Glutamatergic neuron (in vitro differentiated cells): ENCODE results near the gene PBX1. TPM values are rescaled to one million over a fixed set of nuclear protein-coding genes. Genes with fewer than 3 reads are reported as not detected.

Experiments used
- DNase-seq: peaks from one replicate; pipeline ENCODE4 v3.0.0; 2022
- H3K27ac Mint-ChIP-seq: one replicate; pipeline ENCODE4 v1.8.0; 2020; ENCODE audit warnings: mild to moderate bottlenecking, mixed read lengths, inconsistent platforms; ENCODE audit not compliant: unreplicated experiment
- H3K27me3 Mint-ChIP-seq: one replicate; pipeline ENCODE4 v1.8.0; 2020; ENCODE audit warnings: mild to moderate bottlenecking, moderate library complexity, mixed read lengths, inconsistent platforms; ENCODE audit not compliant: unreplicated experiment
- H3K36me3 Mint-ChIP-seq: one replicate; pipeline ENCODE4 v1.8.0; 2020; ENCODE audit warnings: mild to moderate bottlenecking, mixed read lengths, inconsistent platforms; ENCODE audit not compliant: unreplicated experiment
- H3K4me1 Mint-ChIP-seq: one replicate; pipeline ENCODE4 v1.8.0; 2020; ENCODE audit warnings: mild to moderate bottlenecking, low read depth, mixed read lengths, inconsistent platforms; ENCODE audit not compliant: unreplicated experiment
- H3K4me3 Mint-ChIP-seq: one replicate; pipeline ENCODE4 v1.8.0; 2020; ENCODE audit warnings: mild to moderate bottlenecking, mixed read lengths, inconsistent platforms; ENCODE audit not compliant: unreplicated experiment
- H3K9me3 Mint-ChIP-seq: one replicate; pipeline ENCODE4 v1.8.0; 2020; ENCODE audit warnings: mild to moderate bottlenecking, moderate library complexity, mixed read lengths, inconsistent platforms; ENCODE audit not compliant: unreplicated experiment
- total RNA-seq: library from RNA; stranded (reverse); fragmentation: NEBNext Ultra II Directional; extraction: Animal tissue kit (Norgen Biotek cat#: 25700); gene quantifications from one replicate; pipeline ENCODE4 v1.2.1, GENCODE V29; 2021; ENCODE audit not compliant: unreplicated experiment
- TF ChIP-seq, protein P1 (sequence below): fragments of 200-600 bp; sonication (generic); IDR thresholded peaks from one replicate; pipeline ENCODE4 v1.5.0; 2021; ENCODE audit not compliant: partially characterized antibody, unreplicated experiment

Gene PBX1
- total RNA-seq, 1 donor from 2014 or later = 98.7 TPM

DNA sequence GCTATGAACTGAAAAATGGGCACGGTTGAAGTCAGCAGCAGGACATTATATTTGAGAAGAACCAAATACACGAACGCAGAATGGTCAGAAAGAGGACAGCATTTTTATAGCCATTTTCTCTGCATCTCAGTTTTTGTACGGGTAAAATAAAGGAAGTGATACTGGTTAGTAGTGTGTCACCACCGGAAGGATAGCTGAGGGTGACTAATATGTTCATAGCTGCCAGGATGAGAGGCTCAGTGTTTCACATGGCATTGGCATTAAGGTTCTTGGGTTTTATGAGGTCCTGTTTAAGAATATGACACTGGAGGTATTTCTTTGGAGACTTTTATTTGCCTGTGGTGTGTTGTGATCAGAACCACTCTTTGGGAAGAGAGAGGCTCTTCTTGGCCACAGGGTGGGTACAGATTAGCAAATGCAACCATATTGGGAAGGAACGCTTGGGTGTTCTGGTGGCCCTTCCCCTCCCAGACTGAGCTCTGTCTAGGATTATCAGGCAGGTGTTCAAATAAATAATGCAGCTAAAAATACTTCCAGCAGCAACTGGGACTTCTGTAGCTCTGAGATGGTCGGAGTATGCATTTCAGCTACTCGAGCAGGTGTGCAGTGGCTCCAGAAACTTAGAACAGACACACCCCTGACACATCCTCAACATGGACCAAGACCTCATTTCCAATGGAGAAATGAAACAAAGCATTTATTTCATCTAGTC, 158.2 kb downstream of the PBX1 start:
- Mint-ChIP-seq H3K9me3 (peaks cover under 1% of the 10 kb centered on the region), H3K4me3 (no peak overlapping the region), H3K4me1 (peaks cover 24% of the 10 kb centered on the region), H3K27me3 (peaks cover 2% of the 10 kb centered on the region), H3K27ac (no peak overlapping the region), H3K36me3 (no peaks in the 10 kb centered on the region)
- no peak for DNase-seq
- TF ChIP-seq, protein P1, sequence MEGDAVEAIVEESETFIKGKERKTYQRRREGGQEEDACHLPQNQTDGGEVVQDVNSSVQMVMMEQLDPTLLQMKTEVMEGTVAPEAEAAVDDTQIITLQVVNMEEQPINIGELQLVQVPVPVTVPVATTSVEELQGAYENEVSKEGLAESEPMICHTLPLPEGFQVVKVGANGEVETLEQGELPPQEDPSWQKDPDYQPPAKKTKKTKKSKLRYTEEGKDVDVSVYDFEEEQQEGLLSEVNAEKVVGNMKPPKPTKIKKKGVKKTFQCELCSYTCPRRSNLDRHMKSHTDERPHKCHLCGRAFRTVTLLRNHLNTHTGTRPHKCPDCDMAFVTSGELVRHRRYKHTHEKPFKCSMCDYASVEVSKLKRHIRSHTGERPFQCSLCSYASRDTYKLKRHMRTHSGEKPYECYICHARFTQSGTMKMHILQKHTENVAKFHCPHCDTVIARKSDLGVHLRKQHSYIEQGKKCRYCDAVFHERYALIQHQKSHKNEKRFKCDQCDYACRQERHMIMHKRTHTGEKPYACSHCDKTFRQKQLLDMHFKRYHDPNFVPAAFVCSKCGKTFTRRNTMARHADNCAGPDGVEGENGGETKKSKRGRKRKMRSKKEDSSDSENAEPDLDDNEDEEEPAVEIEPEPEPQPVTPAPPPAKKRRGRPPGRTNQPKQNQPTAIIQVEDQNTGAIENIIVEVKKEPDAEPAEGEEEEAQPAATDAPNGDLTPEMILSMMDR = no peak

DNA sequence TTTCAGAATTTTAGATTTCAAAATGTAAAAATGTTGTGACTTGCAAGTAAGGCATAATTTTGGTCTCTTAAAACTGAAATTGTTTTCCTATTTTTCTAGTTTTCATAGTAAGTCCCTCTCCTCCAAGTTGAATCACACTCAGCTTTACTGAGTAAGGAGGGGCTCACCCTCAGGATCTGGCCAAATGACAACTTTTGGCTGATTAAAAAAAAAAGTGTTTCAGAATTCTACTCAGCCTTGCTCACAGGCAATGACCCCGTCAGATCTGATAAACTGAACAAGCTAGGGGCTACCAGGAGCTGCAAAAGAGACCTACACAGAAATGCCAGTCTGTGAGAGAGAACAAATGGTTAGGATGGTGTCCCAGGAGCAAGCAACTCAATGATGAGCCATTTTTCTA, 159.8 kb downstream of the PBX1 start:
- no peaks in the 10 kb centered on the region for H3K36me3 Mint-ChIP-seq
- no peak overlapping the region for H3K27ac Mint-ChIP-seq

DNA sequence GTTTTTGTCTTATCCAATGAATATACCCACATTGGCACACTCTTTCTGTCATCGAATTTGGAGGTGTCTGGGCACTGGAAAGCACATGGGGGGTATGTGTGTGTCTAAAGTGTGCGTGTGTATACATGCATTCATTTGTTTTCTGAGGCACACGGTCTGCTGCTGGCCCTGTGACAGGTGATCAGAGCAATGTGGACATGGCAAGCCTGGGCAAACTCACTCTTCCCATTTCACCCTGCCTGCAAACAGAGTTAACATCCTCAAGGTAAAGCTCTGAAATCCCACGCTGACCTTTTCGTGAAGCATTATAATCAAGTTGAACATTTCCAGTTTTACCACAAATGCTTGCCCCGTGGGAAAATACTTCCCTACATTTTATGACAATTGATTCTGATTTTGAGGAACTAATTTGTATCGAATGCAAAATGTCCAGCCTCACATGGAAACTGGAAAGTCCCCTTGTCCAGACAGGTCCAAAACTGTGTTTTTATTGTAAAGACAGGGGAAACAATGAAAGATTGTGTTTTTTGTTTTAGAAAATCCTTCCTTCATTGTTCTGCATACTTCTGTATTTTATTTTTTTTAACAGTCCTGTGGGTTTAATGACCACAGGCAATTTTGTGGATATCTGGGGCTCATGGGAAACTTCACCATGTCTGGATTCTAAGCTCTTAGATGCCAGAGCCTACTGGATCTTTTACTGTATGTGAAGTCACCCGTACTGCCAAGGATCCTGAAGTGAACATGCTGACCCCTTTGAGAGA, 160.9 kb downstream of the PBX1 start:
- Mint-ChIP-seq H3K4me1 (peaks cover 11% of the 10 kb centered on the region), H3K27me3 (no peaks in the 10 kb centered on the region), H3K9me3 (peaks cover 2% of the 10 kb centered on the region), H3K4me3 (no peak overlapping the region), H3K36me3 (no peaks in the 10 kb centered on the region), H3K27ac (no peak overlapping the region)
- TF ChIP-seq, protein P1 = no peak
- DNase-seq = no peak

More for the DNA sequence above, 159.8 kb downstream of the PBX1 start:
- Mint-ChIP-seq H3K9me3 (peaks cover 2% of the 10 kb centered on the region), H3K27me3 (no peaks in the 10 kb centered on the region), H3K4me1 (peaks cover 14% of the 10 kb centered on the region), H3K4me3 (no peak overlapping the region)
- TF ChIP-seq, protein P1 = no peak
- no peak for DNase-seq

DNA sequence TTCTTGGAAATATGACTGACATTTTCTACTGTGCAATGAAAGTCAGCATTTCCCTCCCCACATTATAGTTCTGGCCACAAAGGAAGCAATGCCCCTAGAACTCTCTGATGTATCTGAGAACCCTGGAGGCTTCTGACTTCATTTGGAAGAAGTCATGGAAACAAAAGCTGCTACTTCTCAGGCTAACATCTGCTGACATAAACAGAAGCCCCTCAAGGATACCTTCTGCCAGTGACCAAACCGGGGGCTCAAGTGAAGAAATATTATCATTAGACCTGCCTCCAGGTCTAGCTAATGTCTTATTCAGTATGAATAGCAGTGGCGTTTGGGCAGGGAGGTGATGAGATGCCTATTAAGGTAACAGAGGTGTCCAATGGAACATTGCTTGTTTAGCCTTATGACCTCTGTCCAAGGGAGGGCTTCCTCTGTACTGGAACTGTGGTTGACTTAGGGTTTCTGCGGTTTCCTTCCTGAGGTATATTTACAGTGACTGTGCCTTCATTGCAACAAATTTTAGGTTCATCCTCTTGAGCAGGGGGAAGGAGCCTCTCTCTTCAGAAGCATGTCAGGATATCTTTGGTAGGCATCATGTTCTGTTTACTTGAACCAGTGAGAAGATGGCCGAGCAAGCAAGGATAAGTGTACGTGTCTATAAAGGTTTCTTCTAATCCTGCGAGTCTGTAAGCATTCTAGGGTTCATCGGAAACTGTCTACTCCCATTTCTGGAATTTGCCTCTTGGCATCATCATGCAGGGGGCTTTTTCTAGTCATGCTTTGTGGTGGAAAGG, 161.7 kb downstream of the PBX1 start:
- no peak for DNase-seq
- H3K36me3 Mint-ChIP-seq = peaks cover 4% of the 10 kb centered on the region
- no peak overlapping the region for H3K4me3 Mint-ChIP-seq
- TF ChIP-seq, protein P1 = no peak
- no peaks in the 10 kb centered on the region for H3K27me3 Mint-ChIP-seq
- H3K27ac Mint-ChIP-seq = no peak overlapping the region
- peaks cover 11% of the 10 kb centered on the region for H3K4me1 Mint-ChIP-seq
- H3K9me3 Mint-ChIP-seq = peaks cover 2% of the 10 kb centered on the region
